Fibroblast of skin of right biceps (primary cell): ENCODE results near the gene GLA.
A peak's percentile ranks its signal among the peaks of the same experiment; 100 is the strongest.

Experiments used
- DNase-seq: peaks from one replicate; pipeline ENCODE4 v3.0.0-alpha.2; 2013

GLA gene

GRCh38 chrX:101407748-101408531 is at the start of gene GLA, which contains the start of gene HNRNPH2:
Gene GLA (minus strand): TSS chrX:101407925. CDS start chrX:101407903, 22 bp downstream.
Gene HNRNPH2 (plus strand): TSS chrX:101408222. CDS start chrX:101411989, 3,767 bp downstream.
- peak; percentile 98 for DNase-seq

DNA sequence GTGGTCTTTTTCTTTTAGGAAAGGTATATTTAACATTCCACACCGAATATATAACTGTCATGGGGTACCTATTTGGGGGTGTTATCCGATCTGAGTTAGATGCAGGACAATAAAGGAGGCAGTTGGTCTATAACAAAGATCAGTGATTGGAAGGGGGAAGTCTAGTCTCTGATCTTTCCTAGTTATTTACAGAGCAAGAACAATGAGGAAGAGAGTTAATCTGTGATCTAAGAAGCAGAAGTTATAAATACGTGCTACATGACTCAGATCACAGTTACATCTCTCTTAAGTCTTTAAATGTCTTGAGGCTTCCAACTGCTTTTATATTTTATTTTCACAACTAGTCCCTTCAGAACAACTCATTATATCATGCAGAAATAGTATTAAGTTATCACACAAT is 44.3 kb upstream of the GLA start:
- DNase-seq = no peak

GRCh38 chrX:101450961-101451360 is 43.2 kb upstream of the GLA start:
- DNase-seq = no peak

DNA sequence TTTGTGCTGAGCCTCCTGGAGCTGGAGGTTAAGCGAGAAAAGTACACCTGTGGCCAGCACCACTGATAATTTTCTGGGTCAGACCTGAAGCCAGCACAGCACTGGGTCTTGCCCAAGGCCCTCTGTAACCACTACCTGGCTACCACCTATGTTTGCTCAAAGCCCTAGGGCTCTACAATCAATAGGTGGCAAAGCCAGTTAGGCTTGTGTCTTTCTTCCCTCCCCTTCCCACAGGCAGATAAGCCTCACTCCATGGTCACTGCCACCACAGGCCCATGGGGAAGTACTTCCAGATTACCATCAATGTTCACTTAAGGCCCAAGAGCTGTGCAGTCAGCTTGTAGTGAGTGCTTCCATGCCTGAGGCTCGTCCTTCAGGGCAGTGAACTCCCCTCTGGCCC is 42.4 kb upstream of the GLA start:
- no peak for DNase-seq

DNA sequence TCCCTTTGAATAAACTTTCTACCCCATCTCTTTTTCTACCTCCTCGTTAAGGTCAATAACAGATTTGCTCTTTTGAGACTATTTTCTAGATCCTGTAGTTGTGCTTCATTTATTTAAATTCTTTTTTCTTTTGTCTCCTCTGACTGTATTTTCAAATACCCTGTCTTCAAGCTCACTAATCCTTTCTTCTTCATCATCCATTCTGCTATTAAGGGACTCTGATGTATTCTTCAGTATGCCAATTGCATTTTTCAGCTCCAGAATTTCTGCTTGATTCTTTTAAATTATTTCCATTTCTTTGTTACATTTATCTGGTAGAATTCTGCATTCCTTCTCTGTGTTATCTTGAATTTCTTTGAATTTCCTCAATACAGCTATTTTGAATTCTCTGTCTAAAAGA is 41.6 kb upstream of the GLA start:
- DNase-seq = no peak

- DNase-seq = no peak
Observed at GRCh38 chrX:101442085-101442484, 34.4 kb upstream of the GLA start.

DNA sequence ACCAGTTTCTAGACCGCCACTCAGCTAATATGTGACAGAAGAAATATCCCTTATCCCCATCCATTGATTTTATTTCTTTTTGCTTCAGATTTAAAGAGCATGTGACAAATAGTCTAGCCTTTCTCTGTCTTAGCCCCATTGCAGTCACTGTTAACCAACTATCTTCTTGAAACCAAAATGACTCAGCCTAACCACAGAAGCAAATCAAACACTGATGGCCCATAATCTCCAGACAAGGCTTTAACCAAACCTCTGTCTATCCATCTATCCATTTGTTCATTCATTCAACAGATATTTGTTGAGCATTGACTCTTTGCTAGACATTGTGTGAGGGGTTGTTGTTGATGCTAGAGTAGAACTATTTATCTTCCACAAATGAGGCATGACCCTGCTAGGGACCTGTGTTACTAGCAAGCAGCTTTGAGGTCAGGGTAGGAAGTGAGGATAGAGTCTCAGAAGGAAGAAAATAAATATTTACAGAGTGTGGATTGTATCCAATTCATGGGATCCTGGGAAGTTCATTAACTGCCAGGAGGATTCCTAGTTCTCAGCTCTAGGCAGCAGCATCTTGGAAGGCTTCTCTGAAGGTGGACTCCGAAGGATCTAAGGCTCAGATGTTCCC is 22.8 kb upstream of the GLA start:
- peak; percentile 68 for DNase-seq

DNA sequence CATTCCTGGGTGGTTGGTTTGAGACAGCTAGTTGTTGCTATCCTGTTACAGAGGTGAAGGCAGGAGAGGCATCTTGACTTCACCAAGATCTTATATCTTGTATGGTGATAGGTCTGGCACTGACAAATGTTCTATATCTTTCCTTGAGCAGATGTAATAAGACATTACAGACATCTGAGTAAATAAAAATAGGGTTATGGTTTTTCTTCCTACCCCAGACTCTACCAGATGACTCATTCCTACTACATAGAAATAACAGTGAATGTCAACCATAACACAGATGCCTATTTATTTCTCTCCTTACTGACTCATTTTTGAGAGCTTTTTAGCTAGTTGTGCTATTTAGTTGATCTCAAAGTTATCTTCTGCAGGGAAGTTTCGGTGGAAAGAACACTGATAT is 22.2 kb upstream of the GLA start:
- DNase-seq = peak; percentile 75

GRCh38 chrX:101427954-101428353 is 20.2 kb upstream of the GLA start:
- no peak for DNase-seq

DNA sequence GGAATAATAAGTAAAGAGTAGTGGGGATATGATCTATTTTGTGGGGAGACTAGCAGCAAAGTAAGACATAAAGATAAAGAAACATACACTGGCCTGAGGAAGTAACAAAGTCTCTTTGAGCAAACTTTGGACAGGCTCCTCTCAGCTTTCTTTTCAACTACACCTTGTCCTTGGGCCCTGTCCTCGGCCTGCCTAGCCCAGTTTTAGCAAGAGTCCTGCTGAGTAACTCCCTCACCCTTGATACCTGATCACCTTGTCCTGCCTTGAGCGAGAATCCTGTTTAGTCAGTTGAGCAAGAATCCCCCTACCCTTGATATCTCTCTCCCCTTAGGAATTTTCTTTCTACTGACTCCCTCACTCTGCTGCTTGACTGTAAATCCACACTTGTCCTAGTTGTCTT is 11.8 kb upstream of the GLA start:
- DNase-seq = no peak

- peak; percentile 34 for DNase-seq
Observed at GRCh38 chrX:101417981-101418841, 10.5 kb upstream of the GLA start.

DNA sequence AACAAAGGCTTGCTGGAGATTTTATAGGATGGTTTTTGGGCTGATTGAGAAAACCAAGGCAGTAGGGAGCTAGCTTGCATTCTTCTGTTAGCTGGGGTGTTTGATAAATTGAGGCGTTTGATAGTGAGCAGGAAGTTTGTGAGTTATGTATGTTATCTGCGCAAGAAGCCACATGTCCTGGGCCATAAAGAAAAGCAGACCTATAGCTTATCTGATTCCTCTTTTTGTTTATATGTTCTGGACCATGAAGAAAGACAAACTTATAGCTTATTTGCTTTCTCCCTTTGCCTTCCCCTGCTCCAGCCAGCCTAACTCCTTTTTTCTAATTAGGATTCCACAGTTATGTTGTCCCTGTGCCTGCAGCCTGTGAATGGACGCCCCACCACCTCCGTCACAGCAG is 9.5 kb upstream of the GLA start:
- DNase-seq = no peak

DNA sequence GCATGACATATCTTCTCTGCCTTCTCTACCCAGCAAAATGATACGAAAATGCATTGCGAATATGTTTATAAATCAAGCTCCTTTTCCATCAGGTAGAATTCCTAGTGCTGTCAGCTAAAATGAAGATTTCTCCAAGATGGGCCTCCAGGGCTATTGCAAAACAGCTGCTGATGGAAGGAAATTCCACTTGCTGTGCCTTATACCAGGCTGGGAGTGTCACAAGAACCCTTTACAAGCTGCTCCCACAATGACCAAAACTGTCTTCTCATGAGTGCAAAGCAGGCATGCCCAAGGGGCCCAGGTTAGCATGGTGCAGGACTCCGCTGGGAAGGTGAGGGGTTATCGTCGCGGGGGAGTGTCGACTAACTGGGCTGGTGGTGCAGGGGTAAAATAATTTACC is 9.0 kb upstream of the GLA start:
- DNase-seq = no peak

GRCh38 chrX:101415180-101416145 is 7.7 kb upstream of the GLA start:
- DNase-seq = peak; percentile 67

DNA sequence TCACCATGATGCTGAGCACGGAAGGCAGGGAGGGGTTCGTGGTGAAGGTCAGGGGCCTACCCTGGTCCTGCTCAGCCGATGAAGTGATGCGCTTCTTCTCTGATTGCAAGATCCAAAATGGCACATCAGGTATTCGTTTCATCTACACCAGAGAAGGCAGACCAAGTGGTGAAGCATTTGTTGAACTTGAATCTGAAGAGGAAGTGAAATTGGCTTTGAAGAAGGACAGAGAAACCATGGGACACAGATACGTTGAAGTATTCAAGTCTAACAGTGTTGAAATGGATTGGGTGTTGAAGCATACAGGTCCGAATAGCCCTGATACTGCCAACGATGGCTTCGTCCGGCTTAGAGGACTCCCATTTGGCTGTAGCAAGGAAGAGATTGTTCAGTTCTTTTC is 4.3 kb upstream of the GLA start:
- no peak for DNase-seq

- DNase-seq = no peak
Observed at GRCh38 chrX:101410461-101410860, 2.7 kb upstream of the GLA start.

DNA sequence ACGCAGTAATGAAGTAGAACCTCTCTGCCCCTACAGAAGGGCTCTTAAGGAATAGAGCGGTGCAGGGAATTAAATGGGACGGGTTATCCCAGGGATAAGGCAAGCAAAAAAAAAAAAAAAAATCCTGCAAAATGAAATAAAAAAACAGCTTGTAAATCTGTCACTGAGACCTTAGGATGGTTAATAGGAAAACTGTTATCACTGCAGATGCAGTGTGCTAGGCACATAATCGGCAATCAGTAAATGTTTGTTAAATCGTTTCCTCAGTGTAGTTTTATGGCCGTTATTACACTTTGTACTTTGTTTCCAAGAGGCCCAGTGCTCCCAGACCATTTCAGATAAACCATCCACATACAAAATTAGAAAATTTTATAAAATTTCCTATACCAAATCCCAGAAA is 1.3 kb upstream of the GLA start:
- DNase-seq = no peak

DNA sequence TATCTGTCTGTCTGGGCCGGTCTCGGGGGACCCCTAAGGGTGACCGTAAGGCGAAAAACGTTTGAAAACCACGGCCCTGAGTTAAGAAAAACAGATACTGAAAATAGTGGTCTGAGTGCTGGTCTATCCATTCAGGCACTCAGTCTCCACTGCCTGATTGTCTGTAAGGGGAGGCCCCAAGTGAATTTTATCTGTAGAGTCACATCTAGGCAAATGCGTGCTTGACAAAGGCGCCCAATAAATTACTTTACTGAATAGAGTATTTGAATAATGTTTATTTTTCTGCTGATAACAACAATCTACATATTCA is 762 bp upstream of the GLA start:
- no peak for DNase-seq

DNA sequence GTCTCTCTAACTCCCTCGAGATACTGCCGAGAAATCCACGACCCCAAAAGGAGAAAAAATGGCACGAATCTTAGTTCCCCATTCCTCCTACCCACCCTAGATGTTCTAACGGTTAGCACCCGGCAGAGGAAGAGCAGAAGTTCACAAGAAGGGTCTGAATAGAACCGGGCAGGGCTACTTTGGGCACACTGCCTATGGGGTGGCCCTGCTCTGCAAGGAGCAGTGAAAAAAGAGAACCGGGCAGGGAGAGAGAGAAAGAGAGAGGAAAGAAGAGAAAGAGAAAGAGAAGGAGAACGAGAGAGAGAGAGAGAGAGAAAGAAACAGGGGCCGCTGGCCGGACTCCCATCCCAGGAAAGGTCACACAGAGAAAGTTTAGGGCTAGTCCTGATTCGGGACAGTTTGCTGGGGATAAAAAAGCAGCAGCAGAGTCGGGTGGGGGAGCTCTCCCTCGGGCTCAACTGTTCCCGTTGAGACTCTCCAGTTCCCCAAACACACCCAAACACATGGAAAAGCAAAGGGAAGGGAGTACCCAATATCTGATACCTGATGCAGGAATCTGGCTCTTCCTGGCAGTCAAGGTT is 468 bp downstream of the GLA start:
- DNase-seq = no peak

- DNase-seq = no peak
Observed at GRCh38 chrX:101399825-101400224, 7.9 kb downstream of the GLA start.

GRCh38 chrX:101398694-101399093 is 9.0 kb downstream of the GLA start:
- no peak for DNase-seq

- no peak for DNase-seq
Observed at GRCh38 chrX:101397779-101398178, 9.9 kb downstream of the GLA start.
